PFSK-1 (cell line): ENCODE measurements around the gene GDPD3.

Experiments used
- FOXP2 ChIP-seq: optimal IDR thresholded peaks from 2 replicates; pipeline ENCODE3; 2011; ENCODE audit warnings: borderline replicate concordance, control low read depth, inconsistent platforms; ENCODE audit not compliant: insufficient read depth; ENCODE audit errors: extremely low read length, extremely low read depth
- POLR2AphosphoS5 ChIP-seq: IDR thresholded peaks from 2 replicates; pipeline ENCODE4 v1.6.1; 2012; ENCODE audit warnings: low read depth, mild to moderate bottlenecking, control low read depth, low read length, moderate library complexity
- REST ChIP-seq, 2 experiments: IDR thresholded peaks; 2 replicates each; pipeline versions ENCODE4 v1.6.1 to v1.8.0; 2011 to 2012; ENCODE audit warnings: low read depth in 2 of 2, low read length in 2 of 2, control low read depth in 1 of 2, inconsistent platforms in 1 of 2, mild to moderate bottlenecking in 1 of 2, moderate library complexity in 1 of 2; ENCODE audit not compliant: insufficient read depth in 1 of 2
- SIN3A ChIP-seq: IDR thresholded peaks from 2 replicates; pipeline ENCODE4 v1.6.1; 2012; ENCODE audit warnings: mild to moderate bottlenecking, low read length, moderate library complexity, borderline replicate concordance; ENCODE audit not compliant: insufficient read depth
- TAF1 ChIP-seq: IDR thresholded peaks from 2 replicates; pipeline ENCODE4 v1.6.1; 2012; ENCODE audit warnings: low read length, control low read depth, borderline replicate concordance; ENCODE audit not compliant: insufficient read depth

Gene GDPD3

DNA sequence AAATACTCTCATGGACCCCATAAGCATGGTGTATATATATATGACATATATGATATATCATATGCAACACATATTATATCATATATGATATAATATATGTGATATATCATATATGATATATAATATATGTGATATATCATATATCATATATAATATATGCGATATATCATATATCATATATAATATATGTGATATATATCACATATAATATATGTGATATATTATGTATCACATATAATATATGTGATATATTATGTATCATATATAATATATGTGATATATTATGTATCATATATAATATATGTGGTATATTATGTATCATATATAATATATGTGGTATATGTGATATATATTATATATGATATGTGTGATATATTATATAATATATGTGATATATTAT is 31.6 kb upstream of the GDPD3 start:
- TF ChIP-seq TAF1 (no peak), SIN3A (no peak), POLR2AphosphoS5 (no peak), FOXP2 (no peak), REST (IDR thresholded peaks at IDR 0.05; ENCODE audit: insufficient read depth in 1 of 2, low read depth in 2 of 2, low read length in 2 of 2) (no peak)

GRCh38 chr16:30144017-30144416 is 30.7 kb upstream of the GDPD3 start:
- TF ChIP-seq FOXP2 (no peak), POLR2AphosphoS5 (no peak), REST (IDR thresholded peaks at IDR 0.05; ENCODE audit: insufficient read depth in 1 of 2, low read depth in 2 of 2, low read length in 2 of 2) (no peak), SIN3A (no peak), TAF1 (no peak)

DNA sequence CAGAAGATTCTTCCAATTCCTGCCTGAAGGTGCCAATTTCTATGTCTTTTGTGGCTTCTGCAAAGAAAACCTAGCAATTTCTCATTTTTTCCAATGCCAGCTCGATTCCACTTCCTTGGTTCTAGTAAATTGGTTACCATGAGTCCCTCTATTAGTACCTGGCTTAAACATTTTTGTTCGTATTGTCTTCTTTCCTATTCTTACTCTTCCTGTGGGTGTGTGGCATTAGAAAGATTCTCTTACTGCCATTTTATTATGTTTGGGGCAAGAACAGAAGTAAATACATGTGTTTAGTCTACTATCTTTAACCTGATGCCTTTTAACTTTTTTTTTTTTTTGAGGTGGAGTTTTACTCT is 30.0 kb upstream of the GDPD3 start:
- TF ChIP-seq REST (IDR thresholded peaks at IDR 0.05; ENCODE audit: insufficient read depth in 1 of 2, low read depth in 2 of 2, low read length in 2 of 2) (no peak), POLR2AphosphoS5 (no peak), TAF1 (no peak), FOXP2 (no peak), SIN3A (no peak)

DNA sequence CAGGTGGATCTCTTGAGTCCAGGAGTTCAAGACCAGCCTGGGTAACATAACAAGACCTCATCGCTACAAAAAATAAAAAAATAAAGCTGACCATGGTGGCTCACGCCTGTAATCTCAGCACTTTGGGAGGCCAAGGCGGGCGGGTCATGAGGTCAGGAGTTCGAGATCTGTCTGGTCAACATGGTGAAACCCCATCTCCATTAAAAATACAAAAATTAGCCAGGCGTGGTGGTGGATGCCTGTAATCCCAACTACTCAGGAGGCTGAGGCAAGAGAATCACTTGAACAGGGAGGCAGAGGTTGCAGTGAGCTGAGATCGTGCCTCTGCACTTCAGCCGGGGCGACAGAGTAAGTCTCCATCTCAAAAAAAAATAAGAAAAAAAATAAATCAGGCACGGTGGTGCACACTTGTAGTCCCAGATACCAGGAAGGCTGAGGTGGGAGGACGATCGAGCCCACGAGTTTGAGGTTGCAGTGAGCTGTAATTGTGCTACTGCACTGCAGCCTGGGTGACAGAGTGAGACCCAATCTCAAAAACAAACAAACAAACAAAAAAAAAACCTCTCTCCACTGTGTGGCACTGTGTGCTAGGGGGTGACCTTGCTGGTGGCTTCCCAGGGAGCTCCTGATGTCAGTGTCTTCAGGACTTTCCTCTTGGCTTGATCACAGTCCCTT is 29.5 kb upstream of the GDPD3 start:
- no peak for TF ChIP-seq POLR2AphosphoS5
- no peak for TF ChIP-seq REST (IDR thresholded peaks at IDR 0.05; ENCODE audit: insufficient read depth in 1 of 2, low read depth in 2 of 2, low read length in 2 of 2)
- no peak for TF ChIP-seq SIN3A
- TF ChIP-seq TAF1 = no peak
- TF ChIP-seq FOXP2 = no peak
